ENCODE measurements around the gene BTRC.

DNA sequence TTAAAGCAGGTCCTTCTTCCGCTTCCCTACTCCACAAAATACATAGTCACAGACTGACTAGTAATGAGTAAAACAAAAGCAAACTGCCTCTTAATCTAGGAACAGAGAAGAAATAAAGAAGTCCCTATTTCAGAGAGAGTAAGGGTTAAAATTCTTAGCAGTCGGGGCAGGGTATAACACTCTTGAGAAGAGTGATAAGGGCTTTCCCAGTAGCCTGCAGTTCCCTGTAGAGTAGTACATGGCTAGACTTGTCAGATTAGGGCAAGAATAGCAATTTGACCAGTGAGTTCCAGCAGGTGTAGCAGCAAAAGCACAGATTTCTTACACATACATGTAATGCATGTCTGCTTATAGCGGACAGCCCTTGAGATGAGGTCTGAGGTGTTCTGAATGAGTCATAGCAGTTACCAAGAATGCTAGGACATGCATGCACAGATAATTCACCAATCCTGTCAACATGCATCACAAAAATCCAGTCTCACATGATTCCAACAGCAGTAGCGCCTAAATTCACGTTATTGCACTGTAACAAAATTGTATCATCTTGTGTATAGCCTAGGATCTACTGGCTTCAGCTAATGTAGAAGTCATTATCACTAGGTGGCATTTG lies 40.7 kb downstream of the BTRC start:
- TF ChIP-seq, protein P1, sequence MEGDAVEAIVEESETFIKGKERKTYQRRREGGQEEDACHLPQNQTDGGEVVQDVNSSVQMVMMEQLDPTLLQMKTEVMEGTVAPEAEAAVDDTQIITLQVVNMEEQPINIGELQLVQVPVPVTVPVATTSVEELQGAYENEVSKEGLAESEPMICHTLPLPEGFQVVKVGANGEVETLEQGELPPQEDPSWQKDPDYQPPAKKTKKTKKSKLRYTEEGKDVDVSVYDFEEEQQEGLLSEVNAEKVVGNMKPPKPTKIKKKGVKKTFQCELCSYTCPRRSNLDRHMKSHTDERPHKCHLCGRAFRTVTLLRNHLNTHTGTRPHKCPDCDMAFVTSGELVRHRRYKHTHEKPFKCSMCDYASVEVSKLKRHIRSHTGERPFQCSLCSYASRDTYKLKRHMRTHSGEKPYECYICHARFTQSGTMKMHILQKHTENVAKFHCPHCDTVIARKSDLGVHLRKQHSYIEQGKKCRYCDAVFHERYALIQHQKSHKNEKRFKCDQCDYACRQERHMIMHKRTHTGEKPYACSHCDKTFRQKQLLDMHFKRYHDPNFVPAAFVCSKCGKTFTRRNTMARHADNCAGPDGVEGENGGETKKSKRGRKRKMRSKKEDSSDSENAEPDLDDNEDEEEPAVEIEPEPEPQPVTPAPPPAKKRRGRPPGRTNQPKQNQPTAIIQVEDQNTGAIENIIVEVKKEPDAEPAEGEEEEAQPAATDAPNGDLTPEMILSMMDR (IDR thresholded peaks at IDR 0.05; ENCODE audit: low read depth, low read length), result no peak
- TF ChIP-seq POLR2A (IDR thresholded peaks at IDR 0.05; ENCODE audit: extremely low read depth, insufficient read length), result no peak
- no peak for TF ChIP-seq MYC (IDR thresholded peaks at IDR 0.05; ENCODE audit: low read depth, low read length)

Data from NB4 (cell line).